ENCODE data around the gene TMC8.

DNA sequence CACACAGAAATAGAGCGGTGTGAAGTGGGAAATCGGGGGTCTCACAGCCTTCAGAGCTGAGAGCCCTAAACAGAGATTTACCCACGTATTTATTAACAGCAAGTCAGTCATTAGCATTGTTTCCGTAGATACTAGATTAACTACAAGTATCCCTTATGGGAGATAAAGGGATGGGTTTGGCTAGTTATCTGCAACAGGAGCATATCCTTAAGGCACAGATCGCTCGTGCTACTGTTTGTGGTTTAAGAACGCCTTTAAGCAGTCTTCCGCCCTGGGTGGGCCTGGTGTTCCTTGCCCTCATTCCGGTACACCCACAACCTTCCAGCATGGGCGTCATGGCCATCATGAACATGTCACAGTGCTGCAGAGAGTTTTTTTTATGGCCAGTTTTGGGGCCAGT, 29.0 kb upstream of the TMC8 start:
- no peak for TF ChIP-seq CTCF (IDR thresholded peaks at IDR 0.05; ENCODE audit: borderline replicate concordance, extremely low read depth, low read length, poor library complexity, severe bottlenecking)
- TF ChIP-seq EZH2 (IDR thresholded peaks at IDR 0.05; ENCODE audit: borderline replicate concordance, low read depth, low read length, severe bottlenecking), result no peak

All from DND-41 (cell line).